Vagina (tissue), 2 donors: ENCODE data around the gene MEGF8.
A peak's percentile ranks its signal among the peaks of the same experiment; 100 is the strongest.

Source experiments
- POLR2AphosphoS5 ChIP-seq, 2 donors: sonication (generic); formaldehyde crosslinking; IDR thresholded peaks; one replicate each; pipeline ENCODE4 v1.9.0; 2017; ENCODE audit warnings: antibody characterized with exemption in 2 of 2, mild to moderate bottlenecking in 2 of 2, low read depth in 1 of 2; ENCODE audit not compliant: insufficient read depth in 1 of 2
- TF ChIP-seq, protein P1 (sequence below), 3 experiments: fragments of 450-650 bp in 2 of 3; fragments of 200-600 bp in 1 of 3; sonication (generic) in 1 of 3; IDR thresholded peaks; one replicate each; pipeline ENCODE4 v1.5.1; 2017 to 2019; ENCODE audit warnings: antibody characterized with exemption in 3 of 3, mild to moderate bottlenecking in 2 of 3, moderate library complexity in 2 of 3

GRCh38 chr19:42396381-42397262, 71.2 kb downstream of the MEGF8 start:
- TF ChIP-seq, protein P1, sequence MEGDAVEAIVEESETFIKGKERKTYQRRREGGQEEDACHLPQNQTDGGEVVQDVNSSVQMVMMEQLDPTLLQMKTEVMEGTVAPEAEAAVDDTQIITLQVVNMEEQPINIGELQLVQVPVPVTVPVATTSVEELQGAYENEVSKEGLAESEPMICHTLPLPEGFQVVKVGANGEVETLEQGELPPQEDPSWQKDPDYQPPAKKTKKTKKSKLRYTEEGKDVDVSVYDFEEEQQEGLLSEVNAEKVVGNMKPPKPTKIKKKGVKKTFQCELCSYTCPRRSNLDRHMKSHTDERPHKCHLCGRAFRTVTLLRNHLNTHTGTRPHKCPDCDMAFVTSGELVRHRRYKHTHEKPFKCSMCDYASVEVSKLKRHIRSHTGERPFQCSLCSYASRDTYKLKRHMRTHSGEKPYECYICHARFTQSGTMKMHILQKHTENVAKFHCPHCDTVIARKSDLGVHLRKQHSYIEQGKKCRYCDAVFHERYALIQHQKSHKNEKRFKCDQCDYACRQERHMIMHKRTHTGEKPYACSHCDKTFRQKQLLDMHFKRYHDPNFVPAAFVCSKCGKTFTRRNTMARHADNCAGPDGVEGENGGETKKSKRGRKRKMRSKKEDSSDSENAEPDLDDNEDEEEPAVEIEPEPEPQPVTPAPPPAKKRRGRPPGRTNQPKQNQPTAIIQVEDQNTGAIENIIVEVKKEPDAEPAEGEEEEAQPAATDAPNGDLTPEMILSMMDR (IDR thresholded peaks at IDR 0.05), result no peak
- peak; percentile 89 to 97 for TF ChIP-seq POLR2AphosphoS5 (IDR thresholded peaks at IDR 0.05; ENCODE audit: insufficient read depth in 1 of 2, low read depth in 1 of 2)
